Transverse colon (tissue), 3 donors: Measurements from ENCODE around the gene IKZF3.
"Not testable (repeated sequence)": the region's sequence is repeated elsewhere in the genome, so short reads cannot be mapped to it uniquely, and the experiment has no call there.

ENCODE experiments used
- CTCF ChIP-seq, 5 experiments: fragments of 200-600 bp in 3 of 5; fragments of 450-650 bp in 2 of 5; sonication (generic) in 3 of 5; IDR thresholded peaks; 1 replicate in 2 of 5; 2 replicates in 3 of 5; pipeline ENCODE4 v1.5.1; 2016 to 2017; ENCODE audit warnings: antibody characterized with exemption in 5 of 5, inconsistent platforms in 3 of 5, mild to moderate bottlenecking in 2 of 5, moderate library complexity in 1 of 5
- EP300 ChIP-seq: sonication (generic); formaldehyde crosslinking; IDR thresholded peaks from one replicate; pipeline ENCODE4 v1.6.1; 2017; ENCODE audit warnings: antibody characterized with exemption, low read depth

GRCh38 chr17:39748444-39749034, 115.6 kb downstream of the IKZF3 start:
- not testable (repeated sequence) for TF ChIP-seq CTCF (IDR thresholded peaks at IDR 0.05); EP300
